ENCODE results near the gene GYG1. TPM values are rescaled to one million over a fixed set of nuclear protein-coding genes. Genes with fewer than 3 reads are reported as not detected.

Gene GYG1
- total and polyA plus RNA-seq, 2 experiments from 2014 or later = 33.2 to 40.9 TPM

DNA sequence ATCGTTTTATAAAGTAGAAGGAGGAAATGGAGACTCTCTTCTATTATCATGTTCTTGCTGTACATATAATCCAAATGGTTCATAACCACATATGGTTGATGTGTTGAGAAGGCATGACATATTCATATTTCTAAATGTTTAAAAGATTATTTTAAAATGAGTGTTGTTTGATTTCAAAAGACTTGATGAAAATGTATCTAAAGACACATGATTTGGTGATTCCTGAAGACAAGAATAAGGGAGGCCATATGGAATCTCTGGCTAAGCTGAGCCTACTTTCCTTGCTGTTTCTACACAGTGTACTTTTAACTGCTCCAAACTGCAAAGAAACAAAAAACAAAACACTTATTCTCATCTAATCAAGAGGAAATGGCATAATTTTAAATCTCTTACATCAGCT, 23.0 kb upstream of the GYG1 start:
- Mint-ChIP-seq H3K9me3 (no peaks in the 10 kb centered on the region), H3K36me3 (ENCODE audit: low read depth) (no peaks in the 10 kb centered on the region), H3K27ac (no peak overlapping the region), H3K27me3 (ENCODE audit: insufficient read depth, low read depth, poor library complexity) (no peaks in the 10 kb centered on the region), H3K4me1 (peaks cover 14% of the 10 kb centered on the region), H3K4me3 (no peak overlapping the region)
- H3K36me3 ChIP-seq (ENCODE audit: insufficient read depth) = no peaks in the 10 kb centered on the region
- TF ChIP-seq CREB1 (CRISPR knock-in tag; IDR thresholded peaks at IDR 0.05; ENCODE audit: low read depth) (no peak), CTCF (conservative IDR thresholded peaks at IDR 0.05; ENCODE audit: low read depth in 2 of 2) (no peak), NANOG (IDR thresholded peaks at IDR 0.05; ENCODE audit: borderline replicate concordance) (no peak), ZNF114 (CRISPR knock-in tag; IDR thresholded peaks at IDR 0.05) (no peak), EZH2 (IDR thresholded peaks at IDR 0.05; ENCODE audit: low read depth, unreplicated experiment) (no peak), JUNB (IDR thresholded peaks at IDR 0.05; ENCODE audit: unreplicated experiment) (no peak), ETS1 (IDR thresholded peaks at IDR 0.05) (no peak), POLR2AphosphoS5 (IDR thresholded peaks at IDR 0.05; ENCODE audit: low read depth) (no peak), EZH2phosphoT487 (IDR thresholded peaks at IDR 0.05; ENCODE audit: unreplicated experiment) (no peak), STAT1 (IDR thresholded peaks at IDR 0.05; ENCODE audit: unreplicated experiment) (no peak), ZNF331 (CRISPR knock-in tag; IDR thresholded peaks at IDR 0.05; ENCODE audit: low read depth) (no peak)
- TF ChIP-seq, protein P1, sequence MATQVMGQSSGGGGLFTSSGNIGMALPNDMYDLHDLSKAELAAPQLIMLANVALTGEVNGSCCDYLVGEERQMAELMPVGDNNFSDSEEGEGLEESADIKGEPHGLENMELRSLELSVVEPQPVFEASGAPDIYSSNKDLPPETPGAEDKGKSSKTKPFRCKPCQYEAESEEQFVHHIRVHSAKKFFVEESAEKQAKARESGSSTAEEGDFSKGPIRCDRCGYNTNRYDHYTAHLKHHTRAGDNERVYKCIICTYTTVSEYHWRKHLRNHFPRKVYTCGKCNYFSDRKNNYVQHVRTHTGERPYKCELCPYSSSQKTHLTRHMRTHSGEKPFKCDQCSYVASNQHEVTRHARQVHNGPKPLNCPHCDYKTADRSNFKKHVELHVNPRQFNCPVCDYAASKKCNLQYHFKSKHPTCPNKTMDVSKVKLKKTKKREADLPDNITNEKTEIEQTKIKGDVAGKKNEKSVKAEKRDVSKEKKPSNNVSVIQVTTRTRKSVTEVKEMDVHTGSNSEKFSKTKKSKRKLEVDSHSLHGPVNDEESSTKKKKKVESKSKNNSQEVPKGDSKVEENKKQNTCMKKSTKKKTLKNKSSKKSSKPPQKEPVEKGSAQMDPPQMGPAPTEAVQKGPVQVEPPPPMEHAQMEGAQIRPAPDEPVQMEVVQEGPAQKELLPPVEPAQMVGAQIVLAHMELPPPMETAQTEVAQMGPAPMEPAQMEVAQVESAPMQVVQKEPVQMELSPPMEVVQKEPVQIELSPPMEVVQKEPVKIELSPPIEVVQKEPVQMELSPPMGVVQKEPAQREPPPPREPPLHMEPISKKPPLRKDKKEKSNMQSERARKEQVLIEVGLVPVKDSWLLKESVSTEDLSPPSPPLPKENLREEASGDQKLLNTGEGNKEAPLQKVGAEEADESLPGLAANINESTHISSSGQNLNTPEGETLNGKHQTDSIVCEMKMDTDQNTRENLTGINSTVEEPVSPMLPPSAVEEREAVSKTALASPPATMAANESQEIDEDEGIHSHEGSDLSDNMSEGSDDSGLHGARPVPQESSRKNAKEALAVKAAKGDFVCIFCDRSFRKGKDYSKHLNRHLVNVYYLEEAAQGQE (IDR thresholded peaks at IDR 0.05; ENCODE audit: unreplicated experiment) = no peak
- TF ChIP-seq, protein P2, sequence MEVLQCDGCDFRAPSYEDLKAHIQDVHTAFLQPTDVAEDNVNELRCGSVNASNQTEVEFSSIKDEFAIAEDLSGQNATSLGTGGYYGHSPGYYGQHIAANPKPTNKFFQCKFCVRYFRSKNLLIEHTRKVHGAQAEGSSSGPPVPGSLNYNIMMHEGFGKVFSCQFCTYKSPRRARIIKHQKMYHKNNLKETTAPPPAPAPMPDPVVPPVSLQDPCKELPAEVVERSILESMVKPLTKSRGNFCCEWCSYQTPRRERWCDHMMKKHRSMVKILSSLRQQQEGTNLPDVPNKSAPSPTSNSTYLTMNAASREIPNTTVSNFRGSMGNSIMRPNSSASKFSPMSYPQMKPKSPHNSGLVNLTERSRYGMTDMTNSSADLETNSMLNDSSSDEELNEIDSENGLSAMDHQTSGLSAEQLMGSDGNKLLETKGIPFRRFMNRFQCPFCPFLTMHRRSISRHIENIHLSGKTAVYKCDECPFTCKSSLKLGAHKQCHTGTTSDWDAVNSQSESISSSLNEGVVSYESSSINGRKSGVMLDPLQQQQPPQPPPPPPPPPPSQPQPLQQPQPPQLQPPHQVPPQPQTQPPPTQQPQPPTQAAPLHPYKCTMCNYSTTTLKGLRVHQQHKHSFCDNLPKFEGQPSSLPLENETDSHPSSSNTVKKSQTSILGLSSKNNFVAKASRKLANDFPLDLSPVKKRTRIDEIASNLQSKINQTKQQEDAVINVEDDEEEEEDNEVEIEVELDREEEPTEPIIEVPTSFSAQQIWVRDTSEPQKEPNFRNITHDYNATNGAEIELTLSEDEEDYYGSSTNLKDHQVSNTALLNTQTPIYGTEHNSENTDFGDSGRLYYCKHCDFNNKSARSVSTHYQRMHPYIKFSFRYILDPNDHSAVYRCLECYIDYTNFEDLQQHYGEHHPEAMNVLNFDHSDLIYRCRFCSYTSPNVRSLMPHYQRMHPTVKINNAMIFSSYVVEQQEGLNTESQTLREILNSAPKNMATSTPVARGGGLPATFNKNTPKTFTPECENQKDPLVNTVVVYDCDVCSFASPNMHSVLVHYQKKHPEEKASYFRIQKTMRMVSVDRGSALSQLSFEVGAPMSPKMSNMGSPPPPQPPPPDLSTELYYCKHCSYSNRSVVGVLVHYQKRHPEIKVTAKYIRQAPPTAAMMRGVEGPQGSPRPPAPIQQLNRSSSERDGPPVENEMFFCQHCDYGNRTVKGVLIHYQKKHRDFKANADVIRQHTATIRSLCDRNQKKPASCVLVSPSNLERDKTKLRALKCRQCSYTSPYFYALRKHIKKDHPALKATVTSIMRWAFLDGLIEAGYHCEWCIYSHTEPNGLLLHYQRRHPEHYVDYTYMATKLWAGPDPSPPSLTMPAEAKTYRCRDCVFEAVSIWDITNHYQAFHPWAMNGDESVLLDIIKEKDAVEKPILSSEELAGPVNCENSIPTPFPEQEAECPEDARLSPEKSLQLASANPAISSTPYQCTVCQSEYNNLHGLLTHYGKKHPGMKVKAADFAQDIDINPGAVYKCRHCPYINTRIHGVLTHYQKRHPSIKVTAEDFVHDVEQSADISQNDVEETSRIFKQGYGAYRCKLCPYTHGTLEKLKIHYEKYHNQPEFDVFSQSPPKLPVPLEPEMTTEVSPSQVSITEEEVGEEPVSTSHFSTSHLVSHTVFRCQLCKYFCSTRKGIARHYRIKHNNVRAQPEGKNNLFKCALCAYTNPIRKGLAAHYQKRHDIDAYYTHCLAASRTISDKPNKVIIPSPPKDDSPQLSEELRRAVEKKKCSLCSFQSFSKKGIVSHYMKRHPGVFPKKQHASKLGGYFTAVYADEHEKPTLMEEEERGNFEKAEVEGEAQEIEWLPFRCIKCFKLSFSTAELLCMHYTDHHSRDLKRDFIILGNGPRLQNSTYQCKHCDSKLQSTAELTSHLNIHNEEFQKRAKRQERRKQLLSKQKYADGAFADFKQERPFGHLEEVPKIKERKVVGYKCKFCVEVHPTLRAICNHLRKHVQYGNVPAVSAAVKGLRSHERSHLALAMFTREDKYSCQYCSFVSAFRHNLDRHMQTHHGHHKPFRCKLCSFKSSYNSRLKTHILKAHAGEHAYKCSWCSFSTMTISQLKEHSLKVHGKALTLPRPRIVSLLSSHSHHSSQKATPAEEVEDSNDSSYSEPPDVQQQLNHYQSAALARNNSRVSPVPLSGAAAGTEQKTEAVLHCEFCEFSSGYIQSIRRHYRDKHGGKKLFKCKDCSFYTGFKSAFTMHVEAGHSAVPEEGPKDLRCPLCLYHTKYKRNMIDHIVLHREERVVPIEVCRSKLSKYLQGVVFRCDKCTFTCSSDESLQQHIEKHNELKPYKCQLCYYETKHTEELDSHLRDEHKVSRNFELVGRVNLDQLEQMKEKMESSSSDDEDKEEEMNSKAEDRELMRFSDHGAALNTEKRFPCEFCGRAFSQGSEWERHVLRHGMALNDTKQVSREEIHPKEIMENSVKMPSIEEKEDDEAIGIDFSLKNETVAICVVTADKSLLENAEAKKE (CRISPR knock-in tag; IDR thresholded peaks at IDR 0.05) = no peak
- H3F3A ChIP-seq (replicated peaks; ENCODE audit: low read depth) = no peaks in the 10 kb centered on the region
- H3K9me2 ChIP-seq (ENCODE audit: insufficient read depth) = no peaks in the 10 kb centered on the region; the same call in 1 of the 2 replicates
- H4K20me1 ChIP-seq (replicated peaks; ENCODE audit: insufficient read depth) = no peaks in the 10 kb centered on the region
- H3K4me3 ChIP-seq = no peak overlapping the region
- H3K4me1 ChIP-seq (ENCODE audit: insufficient read depth) = peaks cover 12% of the 10 kb centered on the region
- H3K4me2 ChIP-seq = no peak overlapping the region
- ATAC-seq (no peak), DNase-seq (ENCODE audit: low spot score) (no peak)
- H3K79me2 ChIP-seq (replicated peaks; ENCODE audit: insufficient read depth) = no peaks in the 10 kb centered on the region
- H3K27ac ChIP-seq (ENCODE audit: low read depth) = no peak overlapping the region
- no peaks in the 10 kb centered on the region for H3K27me3 ChIP-seq (ENCODE audit: insufficient read depth)
- no peak overlapping the region for H2AFZ ChIP-seq
